HEK293 (cell line): Measurements from ENCODE around the gene SNX8.

Source experiments
- KLF8 ChIP-seq: fragments of 450-650 bp; formaldehyde crosslinking; IDR thresholded peaks from 2 replicates; pipeline ENCODE4 v1.5.1; 2016; ENCODE audit warnings: missing biosample characterization, missing genetic modification characterization
- KLF9 ChIP-seq: fragments of 450-650 bp; formaldehyde crosslinking; IDR thresholded peaks from 2 replicates; pipeline ENCODE4 v1.5.1; 2016; ENCODE audit warnings: missing biosample characterization, missing genetic modification characterization, low read depth
- MYNN ChIP-seq: fragments of 450-650 bp; formaldehyde crosslinking; IDR thresholded peaks from 2 replicates; pipeline ENCODE4 v1.5.1; 2016; ENCODE audit warnings: missing biosample characterization, missing genetic modification characterization, borderline replicate concordance
- SETDB1 ChIP-seq: IDR thresholded peaks from one replicate; pipeline ENCODE4 v1.6.1; 2017; ENCODE audit warnings: mild to moderate bottlenecking, low read length, moderate library complexity, mixed read lengths; ENCODE audit not compliant: insufficient read length
- ZBTB17 ChIP-seq: fragments of 450-650 bp; formaldehyde crosslinking; IDR thresholded peaks from 2 replicates; pipeline ENCODE4 v1.5.1; 2016; ENCODE audit warnings: missing biosample characterization, missing genetic modification characterization
- ZBTB20 ChIP-seq: fragments of 450-650 bp; formaldehyde crosslinking; IDR thresholded peaks from 2 replicates; pipeline ENCODE4 v1.5.1; 2016; ENCODE audit warnings: missing biosample characterization, missing genetic modification characterization
- ZFHX2 ChIP-seq: fragments of 450-650 bp; formaldehyde crosslinking; conservative IDR thresholded peaks from 2 replicates; pipeline ENCODE4 v1.5.1; 2016; ENCODE audit warnings: missing biosample characterization, missing genetic modification characterization
- ZFP3 ChIP-seq: fragments of 450-650 bp; formaldehyde crosslinking; IDR thresholded peaks from 2 replicates; pipeline ENCODE4 v1.5.1; 2016; ENCODE audit warnings: low read depth, missing biosample characterization, missing genetic modification characterization
- ZNF112 ChIP-seq: fragments of 450-650 bp; formaldehyde crosslinking; IDR thresholded peaks from 2 replicates; pipeline ENCODE4 v1.5.0; 2017; ENCODE audit warnings: missing biosample characterization, missing genetic modification characterization
- ZNF155 ChIP-seq: fragments of 450-650 bp; formaldehyde crosslinking; IDR thresholded peaks from 2 replicates; pipeline ENCODE4 v1.5.1; 2016; ENCODE audit warnings: missing biosample characterization, missing genetic modification characterization
- ZNF16 ChIP-seq: fragments of 450-650 bp; formaldehyde crosslinking; IDR thresholded peaks from 2 replicates; pipeline ENCODE4 v1.5.1; 2016; ENCODE audit warnings: low read depth, missing biosample characterization, missing genetic modification characterization
- ZNF19 ChIP-seq: fragments of 450-650 bp; formaldehyde crosslinking; IDR thresholded peaks from 2 replicates; pipeline ENCODE4; 2016; ENCODE audit warnings: missing biosample characterization, missing genetic modification characterization, low read depth
- ZNF23 ChIP-seq: fragments of 450-650 bp; formaldehyde crosslinking; IDR thresholded peaks from 2 replicates; pipeline ENCODE4 v1.5.1; 2016; ENCODE audit warnings: missing biosample characterization, missing genetic modification characterization, borderline replicate concordance
- ZNF324 ChIP-seq: fragments of 450-650 bp; formaldehyde crosslinking; IDR thresholded peaks from 2 replicates; pipeline ENCODE4 v1.5.1; 2016; ENCODE audit warnings: missing biosample characterization, missing genetic modification characterization
- ZNF391 ChIP-seq: fragments of 450-650 bp; formaldehyde crosslinking; IDR thresholded peaks from 2 replicates; pipeline ENCODE4 v1.5.1; 2016; ENCODE audit warnings: low read depth, missing biosample characterization, missing genetic modification characterization, borderline replicate concordance
- ZNF404 ChIP-seq: fragments of 450-650 bp; formaldehyde crosslinking; IDR thresholded peaks from 2 replicates; pipeline ENCODE4 v1.5.1; 2017; ENCODE audit warnings: missing biosample characterization, missing genetic modification characterization
- ZNF416 ChIP-seq: fragments of 450-650 bp; formaldehyde crosslinking; IDR thresholded peaks from 2 replicates; pipeline ENCODE4 v1.5.1; 2016; ENCODE audit warnings: missing biosample characterization, missing genetic modification characterization
- ZNF585B ChIP-seq: fragments of 450-650 bp; formaldehyde crosslinking; IDR thresholded peaks from 2 replicates; pipeline ENCODE4 v1.5.1; 2016; ENCODE audit warnings: missing biosample characterization, missing genetic modification characterization
- ZNF660 ChIP-seq: fragments of 450-650 bp; IDR thresholded peaks from 2 replicates; pipeline ENCODE4 v1.5.1; 2018; ENCODE audit warnings: missing biosample characterization, mild to moderate bottlenecking, missing genetic modification characterization
- ZNF670 ChIP-seq: fragments of 450-650 bp; formaldehyde crosslinking; IDR thresholded peaks from 2 replicates; pipeline ENCODE4 v1.5.1; 2016; ENCODE audit warnings: missing biosample characterization, missing genetic modification characterization, low read depth
- ZNF677 ChIP-seq: fragments of 450-650 bp; IDR thresholded peaks from 2 replicates; pipeline ENCODE4 v1.5.0; 2018; ENCODE audit warnings: missing biosample characterization, mild to moderate bottlenecking, missing genetic modification characterization, moderate library complexity
- ZNF843 ChIP-seq: fragments of 450-650 bp; formaldehyde crosslinking; IDR thresholded peaks from 2 replicates; pipeline ENCODE4 v1.5.1; 2016; ENCODE audit warnings: missing biosample characterization, missing genetic modification characterization
- ZSCAN23 ChIP-seq: fragments of 450-650 bp; formaldehyde crosslinking; IDR thresholded peaks from 2 replicates; pipeline ENCODE4 v1.5.1; 2016; ENCODE audit warnings: missing biosample characterization, missing genetic modification characterization
- TF ChIP-seq, protein P1 (sequence below): fragments of 450-650 bp; formaldehyde crosslinking; IDR thresholded peaks from 2 replicates; pipeline ENCODE4 v1.5.1; 2016; ENCODE audit warnings: missing biosample characterization, missing genetic modification characterization, borderline replicate concordance
- TF ChIP-seq, protein P2 (sequence below): fragments of 450-650 bp; formaldehyde crosslinking; IDR thresholded peaks from 2 replicates; pipeline ENCODE4 v1.5.1; 2016; ENCODE audit warnings: missing biosample characterization, missing genetic modification characterization
- TF ChIP-seq, protein P3 (sequence below): fragments of 450-650 bp; formaldehyde crosslinking; IDR thresholded peaks from 2 replicates; pipeline ENCODE4 v1.5.1; 2017; ENCODE audit warnings: missing biosample characterization, missing genetic modification characterization
- TF ChIP-seq, protein P4 (sequence below): fragments of 450-650 bp; formaldehyde crosslinking; IDR thresholded peaks from 2 replicates; pipeline ENCODE4 v1.5.1; 2016; ENCODE audit warnings: missing biosample characterization, missing genetic modification characterization
- TF ChIP-seq, protein P5 (sequence below): fragments of 450-650 bp; formaldehyde crosslinking; IDR thresholded peaks from 2 replicates; pipeline ENCODE4 v1.5.1; 2016; ENCODE audit warnings: missing biosample characterization, missing genetic modification characterization

SNX8 gene

DNA sequence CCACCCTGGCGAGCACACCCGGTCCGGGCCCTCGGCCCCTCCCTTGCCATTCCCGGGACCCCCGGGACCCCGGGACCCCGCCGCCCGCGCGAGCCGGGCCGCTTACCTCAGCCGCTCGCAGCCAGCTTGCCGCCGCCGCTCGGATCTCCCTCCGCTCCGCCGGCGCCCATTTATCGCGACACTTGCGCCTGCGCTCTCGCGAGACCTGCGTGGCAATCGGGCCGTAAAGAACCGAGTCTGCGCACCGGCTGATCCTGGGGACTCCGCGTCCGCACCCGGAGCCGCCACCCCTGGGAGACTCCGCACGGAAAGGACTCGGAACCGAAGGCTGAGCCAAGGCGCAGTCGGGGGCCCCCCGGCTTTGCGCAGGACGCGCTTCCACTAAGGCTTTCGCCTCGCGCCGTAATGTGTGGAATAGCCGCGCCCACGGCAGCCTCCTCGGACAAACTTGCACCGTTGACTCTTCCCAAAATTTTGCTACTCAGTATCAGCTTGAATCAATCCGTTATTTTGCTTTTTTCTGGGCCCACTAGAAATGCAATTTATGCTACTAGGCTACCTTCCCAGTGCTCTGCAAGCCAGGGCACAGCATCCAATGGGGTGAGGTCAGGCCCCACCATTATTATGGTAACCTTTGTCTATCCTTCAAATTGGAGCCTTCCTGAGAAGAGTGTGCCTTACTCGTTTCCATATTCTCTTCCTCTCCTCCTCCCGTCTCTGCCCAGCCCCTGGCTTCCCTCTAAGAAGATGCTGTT, 81.3 kb downstream of the SNX8 start, which contains the start of gene MAD1L1 (continued):
- TF ChIP-seq SETDB1: no peak
- no peak for TF ChIP-seq ZNF404 (tag by site-specific recombination)
- TF ChIP-seq ZFHX2: no peak
- TF ChIP-seq, protein P1, sequence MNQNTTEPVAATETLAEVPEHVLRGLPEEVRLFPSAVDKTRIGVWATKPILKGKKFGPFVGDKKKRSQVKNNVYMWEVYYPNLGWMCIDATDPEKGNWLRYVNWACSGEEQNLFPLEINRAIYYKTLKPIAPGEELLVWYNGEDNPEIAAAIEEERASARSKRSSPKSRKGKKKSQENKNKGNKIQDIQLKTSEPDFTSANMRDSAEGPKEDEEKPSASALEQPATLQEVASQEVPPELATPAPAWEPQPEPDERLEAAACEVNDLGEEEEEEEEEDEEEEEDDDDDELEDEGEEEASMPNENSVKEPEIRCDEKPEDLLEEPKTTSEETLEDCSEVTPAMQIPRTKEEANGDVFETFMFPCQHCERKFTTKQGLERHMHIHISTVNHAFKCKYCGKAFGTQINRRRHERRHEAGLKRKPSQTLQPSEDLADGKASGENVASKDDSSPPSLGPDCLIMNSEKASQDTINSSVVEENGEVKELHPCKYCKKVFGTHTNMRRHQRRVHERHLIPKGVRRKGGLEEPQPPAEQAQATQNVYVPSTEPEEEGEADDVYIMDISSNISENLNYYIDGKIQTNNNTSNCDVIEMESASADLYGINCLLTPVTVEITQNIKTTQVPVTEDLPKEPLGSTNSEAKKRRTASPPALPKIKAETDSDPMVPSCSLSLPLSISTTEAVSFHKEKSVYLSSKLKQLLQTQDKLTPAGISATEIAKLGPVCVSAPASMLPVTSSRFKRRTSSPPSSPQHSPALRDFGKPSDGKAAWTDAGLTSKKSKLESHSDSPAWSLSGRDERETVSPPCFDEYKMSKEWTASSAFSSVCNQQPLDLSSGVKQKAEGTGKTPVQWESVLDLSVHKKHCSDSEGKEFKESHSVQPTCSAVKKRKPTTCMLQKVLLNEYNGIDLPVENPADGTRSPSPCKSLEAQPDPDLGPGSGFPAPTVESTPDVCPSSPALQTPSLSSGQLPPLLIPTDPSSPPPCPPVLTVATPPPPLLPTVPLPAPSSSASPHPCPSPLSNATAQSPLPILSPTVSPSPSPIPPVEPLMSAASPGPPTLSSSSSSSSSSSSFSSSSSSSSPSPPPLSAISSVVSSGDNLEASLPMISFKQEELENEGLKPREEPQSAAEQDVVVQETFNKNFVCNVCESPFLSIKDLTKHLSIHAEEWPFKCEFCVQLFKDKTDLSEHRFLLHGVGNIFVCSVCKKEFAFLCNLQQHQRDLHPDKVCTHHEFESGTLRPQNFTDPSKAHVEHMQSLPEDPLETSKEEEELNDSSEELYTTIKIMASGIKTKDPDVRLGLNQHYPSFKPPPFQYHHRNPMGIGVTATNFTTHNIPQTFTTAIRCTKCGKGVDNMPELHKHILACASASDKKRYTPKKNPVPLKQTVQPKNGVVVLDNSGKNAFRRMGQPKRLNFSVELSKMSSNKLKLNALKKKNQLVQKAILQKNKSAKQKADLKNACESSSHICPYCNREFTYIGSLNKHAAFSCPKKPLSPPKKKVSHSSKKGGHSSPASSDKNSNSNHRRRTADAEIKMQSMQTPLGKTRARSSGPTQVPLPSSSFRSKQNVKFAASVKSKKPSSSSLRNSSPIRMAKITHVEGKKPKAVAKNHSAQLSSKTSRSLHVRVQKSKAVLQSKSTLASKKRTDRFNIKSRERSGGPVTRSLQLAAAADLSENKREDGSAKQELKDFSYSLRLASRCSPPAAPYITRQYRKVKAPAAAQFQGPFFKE (tag by site-specific recombination): no peak
- TF ChIP-seq KLF9 (tag by site-specific recombination): no peak
- peak; percentile 78; the same call in 1 of the 2 replicates for TF ChIP-seq ZNF324 (tag by site-specific recombination)
- TF ChIP-seq ZNF19 (tag by site-specific recombination): no peak
- no peak for TF ChIP-seq ZNF16 (tag by site-specific recombination)
- TF ChIP-seq ZBTB20: peak; percentile 43; the same call in 1 of the 2 replicates
- TF ChIP-seq, protein P2, sequence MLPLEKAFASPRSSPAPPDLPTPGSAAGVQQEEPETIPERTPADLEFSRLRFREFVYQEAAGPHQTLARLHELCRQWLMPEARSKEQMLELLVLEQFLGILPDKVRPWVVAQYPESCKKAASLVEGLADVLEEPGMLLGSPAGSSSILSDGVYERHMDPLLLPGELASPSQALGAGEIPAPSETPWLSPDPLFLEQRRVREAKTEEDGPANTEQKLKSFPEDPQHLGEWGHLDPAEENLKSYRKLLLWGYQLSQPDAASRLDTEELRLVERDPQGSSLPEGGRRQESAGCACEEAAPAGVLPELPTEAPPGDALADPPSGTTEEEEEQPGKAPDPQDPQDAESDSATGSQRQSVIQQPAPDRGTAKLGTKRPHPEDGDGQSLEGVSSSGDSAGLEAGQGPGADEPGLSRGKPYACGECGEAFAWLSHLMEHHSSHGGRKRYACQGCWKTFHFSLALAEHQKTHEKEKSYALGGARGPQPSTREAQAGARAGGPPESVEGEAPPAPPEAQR (tag by site-specific recombination): no peak
- TF ChIP-seq, protein P3, sequence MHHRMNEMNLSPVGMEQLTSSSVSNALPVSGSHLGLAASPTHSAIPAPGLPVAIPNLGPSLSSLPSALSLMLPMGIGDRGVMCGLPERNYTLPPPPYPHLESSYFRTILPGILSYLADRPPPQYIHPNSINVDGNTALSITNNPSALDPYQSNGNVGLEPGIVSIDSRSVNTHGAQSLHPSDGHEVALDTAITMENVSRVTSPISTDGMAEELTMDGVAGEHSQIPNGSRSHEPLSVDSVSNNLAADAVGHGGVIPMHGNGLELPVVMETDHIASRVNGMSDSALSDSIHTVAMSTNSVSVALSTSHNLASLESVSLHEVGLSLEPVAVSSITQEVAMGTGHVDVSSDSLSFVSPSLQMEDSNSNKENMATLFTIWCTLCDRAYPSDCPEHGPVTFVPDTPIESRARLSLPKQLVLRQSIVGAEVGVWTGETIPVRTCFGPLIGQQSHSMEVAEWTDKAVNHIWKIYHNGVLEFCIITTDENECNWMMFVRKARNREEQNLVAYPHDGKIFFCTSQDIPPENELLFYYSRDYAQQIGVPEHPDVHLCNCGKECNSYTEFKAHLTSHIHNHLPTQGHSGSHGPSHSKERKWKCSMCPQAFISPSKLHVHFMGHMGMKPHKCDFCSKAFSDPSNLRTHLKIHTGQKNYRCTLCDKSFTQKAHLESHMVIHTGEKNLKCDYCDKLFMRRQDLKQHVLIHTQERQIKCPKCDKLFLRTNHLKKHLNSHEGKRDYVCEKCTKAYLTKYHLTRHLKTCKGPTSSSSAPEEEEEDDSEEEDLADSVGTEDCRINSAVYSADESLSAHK (tag by site-specific recombination): no peak
- no peak for TF ChIP-seq ZNF155 (tag by site-specific recombination)
- peak; percentile 80 for TF ChIP-seq ZBTB17
- TF ChIP-seq MYNN: no peak
- no peak for TF ChIP-seq ZNF677 (tag by site-specific recombination)
- 0 out of 2 replicates have a peak, but pooled peaks have one; percentile 46 for TF ChIP-seq KLF8 (tag by site-specific recombination)
- TF ChIP-seq ZNF843 (tag by site-specific recombination): no peak
- no peak for TF ChIP-seq ZFP3 (tag by site-specific recombination)
- TF ChIP-seq ZSCAN23 (tag by site-specific recombination): no peak
- TF ChIP-seq ZNF660 (tag by site-specific recombination): peak; percentile 91
- TF ChIP-seq, protein P4, sequence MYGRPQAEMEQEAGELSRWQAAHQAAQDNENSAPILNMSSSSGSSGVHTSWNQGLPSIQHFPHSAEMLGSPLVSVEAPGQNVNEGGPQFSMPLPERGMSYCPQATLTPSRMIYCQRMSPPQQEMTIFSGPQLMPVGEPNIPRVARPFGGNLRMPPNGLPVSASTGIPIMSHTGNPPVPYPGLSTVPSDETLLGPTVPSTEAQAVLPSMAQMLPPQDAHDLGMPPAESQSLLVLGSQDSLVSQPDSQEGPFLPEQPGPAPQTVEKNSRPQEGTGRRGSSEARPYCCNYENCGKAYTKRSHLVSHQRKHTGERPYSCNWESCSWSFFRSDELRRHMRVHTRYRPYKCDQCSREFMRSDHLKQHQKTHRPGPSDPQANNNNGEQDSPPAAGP (tag by site-specific recombination): 0 out of 2 replicates have a peak, but pooled peaks have one; percentile 26
- no peak for TF ChIP-seq ZNF585B
- TF ChIP-seq ZNF391: no peak
- no peak for TF ChIP-seq ZNF670 (tag by site-specific recombination)
- TF ChIP-seq, protein P5, sequence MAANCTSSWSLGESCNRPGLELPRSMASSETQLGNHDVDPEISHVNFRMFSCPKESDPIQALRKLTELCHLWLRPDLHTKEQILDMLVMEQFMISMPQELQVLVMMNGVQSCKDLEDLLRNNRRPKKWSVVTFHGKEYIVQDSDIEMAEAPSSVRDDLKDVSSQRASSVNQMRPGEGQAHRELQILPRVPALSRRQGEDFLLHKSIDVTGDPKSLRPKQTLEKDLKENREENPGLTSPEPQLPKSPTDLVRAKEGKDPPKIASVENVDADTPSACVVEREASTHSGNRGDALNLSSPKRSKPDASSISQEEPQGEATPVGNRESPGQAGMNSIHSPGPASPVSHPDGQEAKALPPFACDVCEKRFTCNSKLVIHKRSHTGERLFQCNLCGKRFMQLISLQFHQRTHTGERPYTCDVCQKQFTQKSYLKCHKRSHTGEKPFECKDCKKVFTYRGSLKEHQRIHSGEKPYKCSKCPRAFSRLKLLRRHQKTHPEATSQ (tag by site-specific recombination): peak; percentile 25; the same call in 1 of the 2 replicates
- TF ChIP-seq ZNF112 (tag by site-specific recombination): no peak
- no peak for TF ChIP-seq ZNF23 (tag by site-specific recombination)
- no peak for TF ChIP-seq ZNF416 (tag by site-specific recombination)
